GM19239 (cell line): Measurements from ENCODE around the gene CTAGE15.
A peak's percentile ranks its signal among the peaks of the same experiment; 100 is the strongest.
"Not testable (repeated sequence)": the region's sequence is repeated elsewhere in the genome, so short reads cannot be mapped to it uniquely, and the experiment has no call there.

Experiments used
- DNase-seq: peaks from one replicate; pipeline ENCODE4 v3.0.0; 2011; ENCODE audit warnings: low spot score; ENCODE audit not compliant: insufficient read length
- FAIRE-seq: peaks from 2 replicates; lab custom pipeline; 2011; peaks lifted over from hg19 to GRCh38; lab: Jason Lieb, UNC

CTAGE15 gene

GRCh38 chr7:143571501-143571900, at the start of gene CTAGE15:
Gene CTAGE15 (plus strand): TSS chr7:143571801. CDS start chr7:143571818, 17 bp downstream.
- not testable (repeated sequence) for FAIRE-seq, DNase-seq

GRCh38 chr7:143522309-143522916, 49.2 kb upstream of the CTAGE15 start:
- not testable (repeated sequence) for DNase-seq
- peak; percentile 78 for FAIRE-seq

GRCh38 chr7:143531169-143531926, 40.3 kb upstream of the CTAGE15 start:
- not testable (repeated sequence) for FAIRE-seq, DNase-seq

GRCh38 chr7:143531932-143532331, 39.7 kb upstream of the CTAGE15 start:
- DNase-seq, FAIRE-seq: not testable (repeated sequence)

GRCh38 chr7:143533213-143533839, 38.3 kb upstream of the CTAGE15 start:
- not testable (repeated sequence) for DNase-seq, FAIRE-seq

GRCh38 chr7:143536443-143536842, 35.2 kb upstream of the CTAGE15 start:
- FAIRE-seq, DNase-seq: not testable (repeated sequence)

- not testable (repeated sequence) for DNase-seq, FAIRE-seq
These were observed 28.1 kb upstream of the CTAGE15 start for GRCh38 chr7:143543288-143544038.

- not testable (repeated sequence) for DNase-seq, FAIRE-seq
These were observed 15.6 kb upstream of the CTAGE15 start for GRCh38 chr7:143555968-143556367.

- DNase-seq, FAIRE-seq: not testable (repeated sequence)
These were observed 8.3 kb upstream of the CTAGE15 start for GRCh38 chr7:143563306-143563705.

GRCh38 chr7:143566001-143566400, 5.6 kb upstream of the CTAGE15 start:
- not testable (repeated sequence) for FAIRE-seq

GRCh38 chr7:143588183-143588582, 16.6 kb downstream of the CTAGE15 start:
- DNase-seq, FAIRE-seq: not testable (repeated sequence)

More at GRCh38 chr7:143566001-143566400, 5.6 kb upstream of the CTAGE15 start:
- not testable (repeated sequence) for DNase-seq

- FAIRE-seq, DNase-seq: not testable (repeated sequence)
These were observed 18.3 kb downstream of the CTAGE15 start for GRCh38 chr7:143589897-143590296.

GRCh38 chr7:143598086-143598485, 26.5 kb downstream of the CTAGE15 start:
- not testable (repeated sequence) for DNase-seq

GRCh38 chr7:143603549-143603948, 31.9 kb downstream of the CTAGE15 start:
- not testable (repeated sequence) for FAIRE-seq

More at GRCh38 chr7:143598086-143598485, 26.5 kb downstream of the CTAGE15 start:
- FAIRE-seq, result not testable (repeated sequence)

GRCh38 chr7:143606088-143606487, 34.5 kb downstream of the CTAGE15 start:
- not testable (repeated sequence) for FAIRE-seq, DNase-seq

More at GRCh38 chr7:143603549-143603948, 31.9 kb downstream of the CTAGE15 start:
- not testable (repeated sequence) for DNase-seq

- not testable (repeated sequence) for DNase-seq, FAIRE-seq
These were observed 43.9 kb downstream of the CTAGE15 start for GRCh38 chr7:143615545-143615944.

GRCh38 chr7:143617204-143617603, 45.6 kb downstream of the CTAGE15 start:
- DNase-seq, FAIRE-seq: not testable (repeated sequence)

- FAIRE-seq, result peak; percentile 54
- not testable (repeated sequence) for DNase-seq
These were observed 48.5 kb downstream of the CTAGE15 start for GRCh38 chr7:143620058-143620457.

GRCh38 chr7:143620646-143621045, 49.0 kb downstream of the CTAGE15 start, which contains the start of gene TCAF2:
Gene TCAF2 (plus strand): TSS chr7:143620974.
- peak; percentile 48 for FAIRE-seq
- not testable (repeated sequence) for DNase-seq
